HepG2 (cell line): Measurements from ENCODE around the gene KAZN. TPM values are rescaled to one million over a fixed set of nuclear protein-coding genes. Genes with fewer than 3 reads are reported as not detected.

Experiments used
- ATAC-seq: fragments of 200-7000 bp; cut with Tn5 transposase; 3 replicates; pipeline ENCODE4 v1.9.1; 2020; ENCODE audit warnings: mild to moderate bottlenecking, moderate library complexity
- BruUV-seq: library from RNA; stranded (reverse); fragments of 400-500 nt; replicated peaks from 2 replicates; lab custom pipeline; 2021; lab: Mats Ljungman, UMichigan
- CTCF ChIA-PET: fragments of 300-600 bp; formaldehyde crosslinking; extraction: SDS; loops from one replicate; lab custom pipeline; 2021; ENCODE audit warnings: low total read pairs, inconsistent platforms, low intra/inter-chr PET ratio; lab: Yijun Ruan, JAX
- POLR2A ChIA-PET: fragments of 350-600 bp; sonication (Branson Sonifier 250); formaldehyde crosslinking; loops from one replicate; lab custom pipeline; 2020; ENCODE audit warnings: antibody characterized with exemption, inconsistent platforms; lab: Yijun Ruan, JAX
- DNase-seq: peaks from one replicate; pipeline ENCODE4 v3.0.0-alpha.2; 2015; ENCODE audit warnings: low spot score
- FAIRE-seq: peaks from 3 replicates; lab custom pipeline; 2011; peaks lifted over from hg19 to GRCh38; lab: Jason Lieb, UNC
- H2AFZ ChIP-seq: one replicate; pipeline ENCODE4 v1.6.1; 2011; ENCODE audit warnings: low read length, inconsistent platforms
- H3K27ac ChIP-seq: fragments of 300-600 bp; 3 replicates; pipeline ENCODE4 v1.8.0; 2011; ENCODE audit warnings: mixed run types, mild to moderate bottlenecking, mixed read lengths, low read length, inconsistent platforms; ENCODE audit not compliant: insufficient read depth; ENCODE audit errors: extremely low read length
- H3K27me3 ChIP-seq, 2 experiments: fragments of 200-600 bp in 1 of 2; 2 replicates in 1 of 2; 3 replicates in 1 of 2; pipeline versions ENCODE4 v1.6.0 to v1.8.0; 2011; ENCODE audit warnings: low read length in 2 of 2, mild to moderate bottlenecking in 2 of 2, moderate library complexity in 2 of 2, inconsistent platforms in 1 of 2; ENCODE audit not compliant: insufficient read depth in 2 of 2, control insufficient read depth in 1 of 2
- H3K36me3 ChIP-seq, 2 experiments: fragments of 200-600 bp in 1 of 2; replicated peaks in 1 of 2; 2 replicates in 1 of 2; 3 replicates in 1 of 2; pipeline versions ENCODE4 v1.5.1 to v1.8.0; 2011; ENCODE audit warnings: low read length in 2 of 2, inconsistent platforms in 1 of 2; ENCODE audit not compliant: insufficient read depth in 2 of 2, control insufficient read depth in 1 of 2
- H3K4me1 ChIP-seq: 2 replicates; pipeline ENCODE4 v1.5.1; 2012; ENCODE audit warnings: low read length, inconsistent platforms; ENCODE audit not compliant: insufficient read depth
- H3K4me2 ChIP-seq: 2 replicates; pipeline ENCODE4 v1.6.0; 2011; ENCODE audit warnings: low read depth, low read length, inconsistent platforms
- H3K4me3 ChIP-seq, 3 experiments: fragments of 200-600 bp in 1 of 3; sonication (generic), shearing (Covaris generic) in 1 of 3; replicated peaks in 1 of 3; 2 replicates each; pipeline ENCODE4 v1.5.1; 2011 to 2016; ENCODE audit warnings: low read length in 3 of 3, inconsistent platforms in 2 of 3, low read depth in 2 of 3, mild to moderate bottlenecking in 2 of 3, control low read depth in 1 of 3, mixed read lengths in 1 of 3; ENCODE audit not compliant: insufficient read depth in 1 of 3
- H3K79me2 ChIP-seq: one replicate; pipeline ENCODE4 v1.6.1; 2011; ENCODE audit warnings: low read length, inconsistent platforms; ENCODE audit not compliant: insufficient read depth
- H3K9ac ChIP-seq: 2 replicates; pipeline ENCODE4 v1.6.0; 2011; ENCODE audit warnings: mild to moderate bottlenecking, low read depth, low read length, inconsistent platforms; ENCODE audit not compliant: insufficient read depth
- H3K9me3 ChIP-seq: 2 replicates; pipeline ENCODE4 v1.5.1; 2012; ENCODE audit warnings: mild to moderate bottlenecking, low read length
- H4K20me1 ChIP-seq: 2 replicates; pipeline ENCODE4 v1.6.0; 2011; ENCODE audit warnings: inconsistent platforms, mild to moderate bottlenecking, low read length, moderate library complexity; ENCODE audit not compliant: insufficient read depth
- ARNT ChIP-seq: fragments of 450-650 bp; IDR thresholded peaks from 2 replicates; pipeline ENCODE4 v1.6.1; 2017
- ELF4 ChIP-seq: sonication (generic); formaldehyde crosslinking; IDR thresholded peaks from 2 replicates; pipeline ENCODE4 v1.5.0; 2020; ENCODE audit warnings: missing genetic modification reagents, mild to moderate bottlenecking, moderate library complexity, borderline replicate concordance
- FOXK1 ChIP-seq: sonication (generic); formaldehyde crosslinking; IDR thresholded peaks from 2 replicates; pipeline ENCODE4 v1.4.0; 2020; ENCODE audit warnings: low read depth, missing genetic modification reagents, borderline replicate concordance
- KDM4B ChIP-seq: sonication (generic); formaldehyde crosslinking; IDR thresholded peaks from 2 replicates; pipeline ENCODE4 v1.4.0; 2020; ENCODE audit warnings: missing genetic modification reagents
- MTA3 ChIP-seq: sonication (generic); formaldehyde crosslinking; IDR thresholded peaks from 2 replicates; pipeline ENCODE4 v1.4.0; 2020; ENCODE audit warnings: missing genetic modification reagents
- NFATC3 ChIP-seq: sonication (generic); formaldehyde crosslinking; IDR thresholded peaks from 2 replicates; pipeline ENCODE4 v1.5.1; 2020; ENCODE audit warnings: mild to moderate bottlenecking, missing genetic modification reagents
- RAD51 ChIP-seq: fragments of 450-650 bp; IDR thresholded peaks from 2 replicates; pipeline ENCODE4 v1.6.1; 2016; ENCODE audit warnings: borderline replicate concordance
- SIX1 ChIP-seq: sonication (generic); formaldehyde crosslinking; IDR thresholded peaks from 2 replicates; pipeline ENCODE4 v1.4.0; 2020; ENCODE audit warnings: missing genetic modification reagents, borderline replicate concordance
- ZFP1 ChIP-seq: IDR thresholded peaks from 2 replicates; pipeline ENCODE4 v1.6.1; 2016
- ZNF674 ChIP-seq: sonication (generic); formaldehyde crosslinking; IDR thresholded peaks from 2 replicates; pipeline ENCODE4 v1.5.0; 2020; ENCODE audit warnings: low read depth, mild to moderate bottlenecking, missing genetic modification reagents
- WGBS: methylation state at CpG from one replicate; pipeline ENCODE4 v1.1.6; 2017; ENCODE audit warnings: low lambda C conversion rate; 5-methylcytosine and 5-hydroxymethylcytosine counted together
- in situ Hi-C: cut with HindIII; loops from 2 replicates; pipeline ENCODE4 v1.10.0; 2017; ENCODE audit warnings: low pct_unique_long_range_greater_than_20kb; ENCODE audit not compliant: extremely low pct_ligation_motif_present
- intact Hi-C: fragments of 100-400 bp; cut with micrococcal nuclease; formaldehyde crosslinking; loops from one replicate; pipeline ENCODE4 v1.10.0; 2022; ENCODE audit not compliant: unreplicated experiment
- polyA plus RNA-seq, 8 experiments: library from polyadenylated mRNA; depleted of rRNA in 3 of 8; stranded (reverse) in 7 of 8; unstranded in 1 of 8; fragments of >200 nt; fragmentation: Illumina TruSeq in 4 of 8; extraction: Trizol in 4 of 8; gene quantifications; 2 replicates each; pipeline versions ENCODE4 v1.2.1 to v1.2.3, GENCODE V29; 2011 to 2016; ENCODE audit warnings: low read depth in 4 of 8, missing spikeins in 1 of 8, mixed read lengths in 1 of 8; ENCODE audit not compliant: insufficient read depth in 1 of 8
- total RNA-seq, 5 experiments: library from RNA; depleted of rRNA; stranded (reverse); fragments of >200 nt; fragmentation: Illumina TruSeq; extraction: Trizol; gene quantifications; 2 replicates each; pipeline ENCODE4 v1.2.3, GENCODE V29; 2016; ENCODE audit warnings: low read depth in 1 of 5
- TF ChIP-seq, protein P1 (sequence below): sonication (generic); formaldehyde crosslinking; IDR thresholded peaks from 2 replicates; pipeline ENCODE4 v1.5.0; 2020; ENCODE audit warnings: mild to moderate bottlenecking, missing genetic modification reagents, borderline replicate concordance

KAZN gene
- total and polyA plus RNA-seq, 2 of the 13 experiments (the other 11 are each of a cell fraction or from before 2014, with no cell fraction given), result 10.4 to 13.5 TPM

DNA sequence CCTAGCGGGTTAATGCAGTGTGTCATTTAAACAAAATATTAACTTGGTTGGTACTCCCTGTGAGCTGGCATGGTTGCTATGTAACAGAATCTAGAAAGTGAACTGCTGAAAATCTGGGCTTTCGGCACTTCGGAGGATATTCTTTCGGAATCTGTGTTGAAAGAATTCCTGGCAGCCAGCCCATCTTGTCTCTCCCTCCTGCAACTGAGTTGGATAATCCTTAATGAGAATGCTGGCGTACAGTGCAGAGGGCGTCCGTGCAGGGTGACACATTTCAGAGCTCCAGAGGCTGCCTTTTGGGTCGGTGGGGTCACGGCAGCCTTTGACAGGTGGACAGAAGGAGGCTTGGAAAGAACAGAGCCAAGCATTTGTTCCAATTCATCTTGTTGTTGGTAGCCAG is 3.7 kb downstream of the KAZN start:
- no peaks in the 10 kb centered on the region for H3K79me2 ChIP-seq
- no peak overlapping the region for H3K4me3 ChIP-seq
- ATAC-seq, result no peak
- CTCF ChIA-PET, result no interaction called here
- H3K27ac ChIP-seq, result no peak overlapping the region
- H4K20me1 ChIP-seq, result no peaks in the 10 kb centered on the region
- no TSS peak for BruUV-seq
- 11% methylated on average over 6 of the region's 9 CpGs for WGBS
- TF ChIP-seq SIX1 (CRISPR knock-in tag) (no peak), ZFP1 (no peak), ELF4 (CRISPR knock-in tag) (no peak), KDM4B (no peak), ARNT (no peak), RAD51 (no peak)
- intact Hi-C loops, result no loop called here
- no peak for DNase-seq
- in situ Hi-C loops, result no loop called here
- H3K4me2 ChIP-seq, result no peak overlapping the region
- H3K27me3 ChIP-seq, result peaks cover 2 to 44% of the 10 kb centered on the region in 2 experiments; a peak in 4 of 5 replicates
- POLR2A ChIA-PET, result no interaction called here
- H3K9ac ChIP-seq, result no peak overlapping the region
- no peaks in the 10 kb centered on the region for H3K36me3 ChIP-seq
- H2AFZ ChIP-seq, result no peak overlapping the region
- no peak for FAIRE-seq
- H3K4me1 ChIP-seq, result no peaks in the 10 kb centered on the region
- H3K9me3 ChIP-seq, result no peaks in the 10 kb centered on the region

DNA sequence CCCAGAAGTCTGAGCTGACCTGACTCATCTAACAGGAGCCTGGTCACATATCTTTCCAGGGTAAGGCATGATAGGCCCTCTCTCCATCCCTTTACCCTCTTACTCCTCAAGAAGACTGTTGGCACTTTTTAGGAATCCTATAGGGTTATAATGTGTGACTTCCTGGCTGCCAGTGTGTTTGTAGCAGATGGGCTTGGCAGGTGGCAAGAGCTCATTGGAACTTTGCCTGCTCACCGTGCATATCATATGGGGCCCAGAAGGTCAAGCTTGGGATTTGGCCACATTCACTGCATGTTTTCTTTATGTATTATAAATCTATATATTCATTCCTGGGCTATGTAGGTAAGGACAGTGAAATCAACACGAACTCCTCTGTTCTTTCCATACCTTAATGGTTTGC is 5.2 kb downstream of the KAZN start:
- 3% methylated on average over 2 of the region's 2 CpGs for WGBS
- CTCF ChIA-PET, result no interaction called here
- Histone ChIP-seq H3K4me2 (no peak overlapping the region), H3K27me3 (peaks cover 0 to 34% of the 10 kb centered on the region in 2 experiments; a peak in 4 of 5 replicates), H3K4me1 (no peaks in the 10 kb centered on the region), H3K4me3 (no peak overlapping the region), H3K27ac (no peak overlapping the region), H4K20me1 (no peaks in the 10 kb centered on the region), H3K36me3 (no peaks in the 10 kb centered on the region), H2AFZ (no peak overlapping the region), H3K9ac (no peak overlapping the region), H3K9me3 (no peaks in the 10 kb centered on the region), H3K79me2 (no peaks in the 10 kb centered on the region)
- POLR2A ChIA-PET, result no interaction called here
- in situ Hi-C loops, result no loop called here
- DNase-seq (no peak), ATAC-seq (no peak), FAIRE-seq (no peak)
- intact Hi-C loops, result no loop called here
- BruUV-seq, result no TSS peak
- no peak for TF ChIP-seq KDM4B
- TF ChIP-seq, protein P1, sequence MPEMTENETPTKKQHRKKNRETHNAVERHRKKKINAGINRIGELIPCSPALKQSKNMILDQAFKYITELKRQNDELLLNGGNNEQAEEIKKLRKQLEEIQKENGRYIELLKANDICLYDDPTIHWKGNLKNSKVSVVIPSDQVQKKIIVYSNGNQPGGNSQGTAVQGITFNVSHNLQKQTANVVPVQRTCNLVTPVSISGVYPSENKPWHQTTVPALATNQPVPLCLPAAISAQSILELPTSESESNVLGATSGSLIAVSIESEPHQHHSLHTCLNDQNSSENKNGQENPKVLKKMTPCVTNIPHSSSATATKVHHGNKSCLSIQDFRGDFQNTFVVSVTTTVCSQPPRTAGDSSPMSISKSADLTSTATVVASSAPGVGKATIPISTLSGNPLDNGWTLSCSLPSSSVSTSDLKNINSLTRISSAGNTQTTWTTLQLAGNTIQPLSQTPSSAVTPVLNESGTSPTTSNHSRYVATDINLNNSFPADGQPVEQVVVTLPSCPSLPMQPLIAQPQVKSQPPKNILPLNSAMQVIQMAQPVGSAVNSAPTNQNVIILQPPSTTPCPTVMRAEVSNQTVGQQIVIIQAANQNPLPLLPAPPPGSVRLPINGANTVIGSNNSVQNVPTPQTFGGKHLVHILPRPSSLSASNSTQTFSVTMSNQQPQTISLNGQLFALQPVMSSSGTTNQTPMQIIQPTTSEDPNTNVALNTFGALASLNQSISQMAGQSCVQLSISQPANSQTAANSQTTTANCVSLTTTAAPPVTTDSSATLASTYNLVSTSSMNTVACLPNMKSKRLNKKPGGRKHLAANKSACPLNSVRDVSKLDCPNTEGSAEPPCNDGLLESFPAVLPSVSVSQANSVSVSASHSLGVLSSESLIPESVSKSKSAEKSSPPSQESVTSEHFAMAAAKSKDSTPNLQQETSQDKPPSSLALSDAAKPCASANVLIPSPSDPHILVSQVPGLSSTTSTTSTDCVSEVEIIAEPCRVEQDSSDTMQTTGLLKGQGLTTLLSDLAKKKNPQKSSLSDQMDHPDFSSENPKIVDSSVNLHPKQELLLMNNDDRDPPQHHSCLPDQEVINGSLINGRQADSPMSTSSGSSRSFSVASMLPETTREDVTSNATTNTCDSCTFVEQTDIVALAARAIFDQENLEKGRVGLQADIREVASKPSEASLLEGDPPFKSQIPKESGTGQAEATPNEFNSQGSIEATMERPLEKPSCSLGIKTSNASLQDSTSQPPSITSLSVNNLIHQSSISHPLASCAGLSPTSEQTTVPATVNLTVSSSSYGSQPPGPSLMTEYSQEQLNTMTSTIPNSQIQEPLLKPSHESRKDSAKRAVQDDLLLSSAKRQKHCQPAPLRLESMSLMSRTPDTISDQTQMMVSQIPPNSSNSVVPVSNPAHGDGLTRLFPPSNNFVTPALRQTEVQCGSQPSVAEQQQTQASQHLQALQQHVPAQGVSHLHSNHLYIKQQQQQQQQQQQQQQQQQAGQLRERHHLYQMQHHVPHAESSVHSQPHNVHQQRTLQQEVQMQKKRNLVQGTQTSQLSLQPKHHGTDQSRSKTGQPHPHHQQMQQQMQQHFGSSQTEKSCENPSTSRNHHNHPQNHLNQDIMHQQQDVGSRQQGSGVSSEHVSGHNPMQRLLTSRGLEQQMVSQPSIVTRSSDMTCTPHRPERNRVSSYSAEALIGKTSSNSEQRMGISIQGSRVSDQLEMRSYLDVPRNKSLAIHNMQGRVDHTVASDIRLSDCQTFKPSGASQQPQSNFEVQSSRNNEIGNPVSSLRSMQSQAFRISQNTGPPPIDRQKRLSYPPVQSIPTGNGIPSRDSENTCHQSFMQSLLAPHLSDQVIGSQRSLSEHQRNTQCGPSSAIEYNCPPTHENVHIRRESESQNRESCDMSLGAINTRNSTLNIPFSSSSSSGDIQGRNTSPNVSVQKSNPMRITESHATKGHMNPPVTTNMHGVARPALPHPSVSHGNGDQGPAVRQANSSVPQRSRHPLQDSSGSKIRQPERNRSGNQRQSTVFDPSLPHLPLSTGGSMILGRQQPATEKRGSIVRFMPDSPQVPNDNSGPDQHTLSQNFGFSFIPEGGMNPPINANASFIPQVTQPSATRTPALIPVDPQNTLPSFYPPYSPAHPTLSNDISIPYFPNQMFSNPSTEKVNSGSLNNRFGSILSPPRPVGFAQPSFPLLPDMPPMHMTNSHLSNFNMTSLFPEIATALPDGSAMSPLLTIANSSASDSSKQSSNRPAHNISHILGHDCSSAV, result no peak
- no peak for TF ChIP-seq ZNF674
- TF ChIP-seq MTA3 (CRISPR knock-in tag), result no peak
- no peak for TF ChIP-seq FOXK1
- no peak for TF ChIP-seq NFATC3 (CRISPR knock-in tag)
